ENCODE data around the gene DENND1A.

GRCh38 chr9:123368023-123368422, 561.9 kb downstream of the DENND1A start:
- TF ChIP-seq CTCF (IDR thresholded peaks at IDR 0.05) (no peak), POLR2AphosphoS5 (IDR thresholded peaks at IDR 0.05) (no peak)
